ENCODE results near the gene DNAH17.
A peak's percentile ranks its signal among the peaks of the same experiment; 100 is the strongest.

DNA sequence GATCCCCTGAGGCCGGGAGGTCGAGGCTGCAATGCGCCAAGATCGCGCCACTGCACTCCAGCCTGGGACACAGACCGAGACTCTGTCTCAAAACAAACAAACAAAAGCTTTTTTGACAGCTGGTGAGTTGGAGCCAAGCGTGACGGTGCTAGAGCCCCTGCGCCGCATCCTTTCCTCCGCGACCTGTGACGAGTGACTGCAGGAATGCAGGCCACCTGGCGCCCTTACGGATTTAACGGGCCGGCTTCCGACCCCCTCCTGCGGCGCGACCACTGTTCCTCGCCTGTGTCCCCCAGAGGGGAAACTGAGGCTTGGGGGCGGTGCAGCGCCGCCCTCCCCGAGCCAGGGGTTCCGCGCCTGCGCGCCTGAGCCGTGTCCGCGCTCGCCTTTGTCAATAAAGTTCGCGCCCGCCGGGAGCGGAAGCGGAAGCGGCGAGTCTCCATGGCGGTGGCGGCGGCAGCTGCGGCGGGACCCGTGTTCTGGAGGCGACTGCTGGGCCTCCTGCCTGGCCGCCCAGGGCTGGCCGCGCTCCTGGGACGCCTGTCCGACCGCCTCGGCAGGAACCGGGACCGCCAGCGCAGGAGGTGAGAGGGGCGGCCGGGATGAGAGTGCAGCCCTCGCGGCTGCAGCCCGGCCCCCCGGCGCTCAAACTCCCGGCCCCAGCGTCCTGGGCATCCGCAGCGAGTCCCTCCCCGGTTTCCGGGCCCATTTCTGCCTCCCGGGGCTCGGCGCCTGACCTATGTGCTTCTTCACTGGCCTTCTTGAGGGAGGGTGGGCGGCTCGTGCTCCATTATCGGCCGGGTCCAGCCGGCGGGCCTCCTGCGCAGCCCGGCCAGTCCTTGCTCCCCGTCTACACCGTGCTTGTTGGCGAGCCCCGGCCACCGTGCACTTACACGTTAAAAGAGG lies 198.7 kb downstream of the DNAH17 start, which contains the start of gene PGS1:
- TF ChIP-seq, protein P1, sequence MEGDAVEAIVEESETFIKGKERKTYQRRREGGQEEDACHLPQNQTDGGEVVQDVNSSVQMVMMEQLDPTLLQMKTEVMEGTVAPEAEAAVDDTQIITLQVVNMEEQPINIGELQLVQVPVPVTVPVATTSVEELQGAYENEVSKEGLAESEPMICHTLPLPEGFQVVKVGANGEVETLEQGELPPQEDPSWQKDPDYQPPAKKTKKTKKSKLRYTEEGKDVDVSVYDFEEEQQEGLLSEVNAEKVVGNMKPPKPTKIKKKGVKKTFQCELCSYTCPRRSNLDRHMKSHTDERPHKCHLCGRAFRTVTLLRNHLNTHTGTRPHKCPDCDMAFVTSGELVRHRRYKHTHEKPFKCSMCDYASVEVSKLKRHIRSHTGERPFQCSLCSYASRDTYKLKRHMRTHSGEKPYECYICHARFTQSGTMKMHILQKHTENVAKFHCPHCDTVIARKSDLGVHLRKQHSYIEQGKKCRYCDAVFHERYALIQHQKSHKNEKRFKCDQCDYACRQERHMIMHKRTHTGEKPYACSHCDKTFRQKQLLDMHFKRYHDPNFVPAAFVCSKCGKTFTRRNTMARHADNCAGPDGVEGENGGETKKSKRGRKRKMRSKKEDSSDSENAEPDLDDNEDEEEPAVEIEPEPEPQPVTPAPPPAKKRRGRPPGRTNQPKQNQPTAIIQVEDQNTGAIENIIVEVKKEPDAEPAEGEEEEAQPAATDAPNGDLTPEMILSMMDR (IDR thresholded peaks at IDR 0.05): no peak
- TF ChIP-seq, protein P2, sequence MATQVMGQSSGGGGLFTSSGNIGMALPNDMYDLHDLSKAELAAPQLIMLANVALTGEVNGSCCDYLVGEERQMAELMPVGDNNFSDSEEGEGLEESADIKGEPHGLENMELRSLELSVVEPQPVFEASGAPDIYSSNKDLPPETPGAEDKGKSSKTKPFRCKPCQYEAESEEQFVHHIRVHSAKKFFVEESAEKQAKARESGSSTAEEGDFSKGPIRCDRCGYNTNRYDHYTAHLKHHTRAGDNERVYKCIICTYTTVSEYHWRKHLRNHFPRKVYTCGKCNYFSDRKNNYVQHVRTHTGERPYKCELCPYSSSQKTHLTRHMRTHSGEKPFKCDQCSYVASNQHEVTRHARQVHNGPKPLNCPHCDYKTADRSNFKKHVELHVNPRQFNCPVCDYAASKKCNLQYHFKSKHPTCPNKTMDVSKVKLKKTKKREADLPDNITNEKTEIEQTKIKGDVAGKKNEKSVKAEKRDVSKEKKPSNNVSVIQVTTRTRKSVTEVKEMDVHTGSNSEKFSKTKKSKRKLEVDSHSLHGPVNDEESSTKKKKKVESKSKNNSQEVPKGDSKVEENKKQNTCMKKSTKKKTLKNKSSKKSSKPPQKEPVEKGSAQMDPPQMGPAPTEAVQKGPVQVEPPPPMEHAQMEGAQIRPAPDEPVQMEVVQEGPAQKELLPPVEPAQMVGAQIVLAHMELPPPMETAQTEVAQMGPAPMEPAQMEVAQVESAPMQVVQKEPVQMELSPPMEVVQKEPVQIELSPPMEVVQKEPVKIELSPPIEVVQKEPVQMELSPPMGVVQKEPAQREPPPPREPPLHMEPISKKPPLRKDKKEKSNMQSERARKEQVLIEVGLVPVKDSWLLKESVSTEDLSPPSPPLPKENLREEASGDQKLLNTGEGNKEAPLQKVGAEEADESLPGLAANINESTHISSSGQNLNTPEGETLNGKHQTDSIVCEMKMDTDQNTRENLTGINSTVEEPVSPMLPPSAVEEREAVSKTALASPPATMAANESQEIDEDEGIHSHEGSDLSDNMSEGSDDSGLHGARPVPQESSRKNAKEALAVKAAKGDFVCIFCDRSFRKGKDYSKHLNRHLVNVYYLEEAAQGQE (IDR thresholded peaks at IDR 0.05; ENCODE audit: insufficient read depth in 1 of 2, low read depth in 2 of 2, low read length in 1 of 2): no peak; a peak in 1 of 4 replicates
- TF ChIP-seq TCF7L2 (IDR thresholded peaks at IDR 0.05; ENCODE audit: low read depth, low read length) (peak; percentile 43; the same call in 1 of the 2 replicates), POLR2AphosphoS5 (IDR thresholded peaks at IDR 0.05; ENCODE audit: low read depth, low read length) (peak; percentile 87), SIN3A (IDR thresholded peaks at IDR 0.05; ENCODE audit: borderline replicate concordance, insufficient read depth, low read depth, low read length) (0 out of 2 replicates have a peak, but pooled peaks have one; percentile 80)
